Lower leg skin (tissue), 3 donors: ENCODE measurements around the gene ADM2.

ENCODE experiments used
- CTCF ChIP-seq, 3 donors: fragments of 450-650 bp; IDR thresholded peaks; one replicate each; pipeline ENCODE4 v1.5.1; 2016; ENCODE audit warnings: antibody characterized with exemption in 3 of 3, mild to moderate bottlenecking in 3 of 3, moderate library complexity in 2 of 3
- POLR2A ChIP-seq, 2 donors: fragments of 450-650 bp; IDR thresholded peaks; one replicate each; pipeline ENCODE4 v1.6.1; 2016 to 2017; ENCODE audit warnings: antibody characterized with exemption in 2 of 2, mild to moderate bottlenecking in 1 of 2, moderate library complexity in 1 of 2

- TF ChIP-seq CTCF (IDR thresholded peaks at IDR 0.05) = no peak
- no peak for TF ChIP-seq POLR2A (IDR thresholded peaks at IDR 0.05)
Observed at GRCh38 chr22:50455201-50455600, 26.1 kb upstream of the ADM2 start.
